GM12864 (cell line): Measurements from ENCODE around the gene SLC38A11.

Experiments
- DNase-seq: peaks from one replicate; pipeline ENCODE4 v3.0.0-alpha.2; 2011; ENCODE audit warnings: low read depth
- H3K4me3 ChIP-seq: 2 replicates; pipeline ENCODE4 v1.5.1; 2011; ENCODE audit warnings: mild to moderate bottlenecking, low read depth, low read length, control low read depth
- TF ChIP-seq, protein P1 (sequence below): IDR thresholded peaks from 2 replicates; pipeline ENCODE4 v1.5.1; 2011; ENCODE audit warnings: low read depth, mild to moderate bottlenecking, moderate library complexity, low read length, control low read depth, inconsistent platforms; ENCODE audit errors: missing control alignments

Gene SLC38A11

DNA sequence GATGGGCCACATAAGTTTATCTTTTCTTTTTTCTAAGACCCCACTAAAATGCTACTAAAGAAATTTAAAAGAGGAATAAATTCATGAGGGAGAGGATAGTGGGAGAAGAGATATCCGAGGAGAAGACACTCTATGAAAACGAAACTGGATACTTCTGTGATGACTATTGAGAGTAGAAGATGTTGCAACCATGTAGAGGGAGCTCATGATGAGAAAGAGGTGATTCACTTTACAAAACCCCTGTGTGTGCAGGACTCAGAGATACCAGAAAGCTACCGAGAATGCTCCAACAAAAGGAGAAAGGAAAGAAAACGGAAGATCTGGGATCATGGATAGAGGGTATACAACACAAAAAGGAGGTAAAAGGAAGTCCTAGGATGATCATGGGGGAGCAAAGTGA lies 34.9 kb downstream of the SLC38A11 start:
- no peak for DNase-seq
- TF ChIP-seq, protein P1, sequence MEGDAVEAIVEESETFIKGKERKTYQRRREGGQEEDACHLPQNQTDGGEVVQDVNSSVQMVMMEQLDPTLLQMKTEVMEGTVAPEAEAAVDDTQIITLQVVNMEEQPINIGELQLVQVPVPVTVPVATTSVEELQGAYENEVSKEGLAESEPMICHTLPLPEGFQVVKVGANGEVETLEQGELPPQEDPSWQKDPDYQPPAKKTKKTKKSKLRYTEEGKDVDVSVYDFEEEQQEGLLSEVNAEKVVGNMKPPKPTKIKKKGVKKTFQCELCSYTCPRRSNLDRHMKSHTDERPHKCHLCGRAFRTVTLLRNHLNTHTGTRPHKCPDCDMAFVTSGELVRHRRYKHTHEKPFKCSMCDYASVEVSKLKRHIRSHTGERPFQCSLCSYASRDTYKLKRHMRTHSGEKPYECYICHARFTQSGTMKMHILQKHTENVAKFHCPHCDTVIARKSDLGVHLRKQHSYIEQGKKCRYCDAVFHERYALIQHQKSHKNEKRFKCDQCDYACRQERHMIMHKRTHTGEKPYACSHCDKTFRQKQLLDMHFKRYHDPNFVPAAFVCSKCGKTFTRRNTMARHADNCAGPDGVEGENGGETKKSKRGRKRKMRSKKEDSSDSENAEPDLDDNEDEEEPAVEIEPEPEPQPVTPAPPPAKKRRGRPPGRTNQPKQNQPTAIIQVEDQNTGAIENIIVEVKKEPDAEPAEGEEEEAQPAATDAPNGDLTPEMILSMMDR = no peak
- no peak overlapping the region for H3K4me3 ChIP-seq

DNA sequence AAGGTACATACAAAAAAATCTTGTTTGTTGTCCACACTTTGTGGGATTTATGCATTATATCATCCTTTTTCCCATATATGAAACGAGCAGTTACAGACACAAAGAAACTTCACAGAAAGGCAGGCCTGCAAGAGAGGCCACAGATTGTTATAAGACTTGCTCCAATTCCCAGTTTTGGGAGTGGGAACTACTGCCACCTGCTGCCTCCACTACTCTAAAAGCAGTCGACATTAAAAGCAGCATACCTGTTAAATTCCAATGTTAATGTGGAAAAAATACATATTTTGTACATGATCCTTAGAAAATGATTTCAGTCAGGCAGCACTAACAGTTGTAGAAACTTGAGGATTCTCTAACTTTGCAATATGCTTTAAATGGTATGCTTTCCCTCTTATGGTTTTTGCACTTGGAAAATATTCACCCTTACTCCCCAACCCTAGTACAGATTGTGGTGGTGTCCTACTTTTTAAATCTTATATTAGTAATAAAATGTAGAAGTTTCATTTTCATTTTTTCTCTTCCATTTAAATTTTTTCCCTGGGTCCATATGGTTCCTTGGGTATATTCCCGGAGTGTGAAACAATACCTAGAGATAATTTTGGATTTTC lies 37.9 kb downstream of the SLC38A11 start:
- TF ChIP-seq, protein P1 = no peak
- DNase-seq = no peak
- no peak overlapping the region for H3K4me3 ChIP-seq

DNA sequence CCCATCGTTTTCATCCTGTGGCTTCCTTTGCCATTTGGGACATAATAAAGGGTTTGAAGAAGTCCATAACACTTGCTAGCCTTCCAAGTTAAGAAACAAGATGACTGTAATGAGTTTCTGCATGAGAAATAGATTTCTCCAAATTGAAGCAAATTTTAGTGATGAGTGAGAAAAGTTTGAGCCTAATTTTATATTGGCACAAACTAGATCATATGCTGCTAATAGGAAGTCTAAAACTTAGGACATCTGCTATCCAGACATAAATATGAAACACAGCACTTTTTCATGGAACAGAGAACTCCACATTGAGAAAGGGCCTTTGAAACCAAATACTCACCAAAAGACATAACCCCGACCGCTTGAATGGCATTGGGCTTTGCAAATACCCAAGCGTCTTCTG lies 39.8 kb downstream of the SLC38A11 start:
- TF ChIP-seq, protein P1 = no peak
- no peak for DNase-seq
- H3K4me3 ChIP-seq = no peak overlapping the region

DNA sequence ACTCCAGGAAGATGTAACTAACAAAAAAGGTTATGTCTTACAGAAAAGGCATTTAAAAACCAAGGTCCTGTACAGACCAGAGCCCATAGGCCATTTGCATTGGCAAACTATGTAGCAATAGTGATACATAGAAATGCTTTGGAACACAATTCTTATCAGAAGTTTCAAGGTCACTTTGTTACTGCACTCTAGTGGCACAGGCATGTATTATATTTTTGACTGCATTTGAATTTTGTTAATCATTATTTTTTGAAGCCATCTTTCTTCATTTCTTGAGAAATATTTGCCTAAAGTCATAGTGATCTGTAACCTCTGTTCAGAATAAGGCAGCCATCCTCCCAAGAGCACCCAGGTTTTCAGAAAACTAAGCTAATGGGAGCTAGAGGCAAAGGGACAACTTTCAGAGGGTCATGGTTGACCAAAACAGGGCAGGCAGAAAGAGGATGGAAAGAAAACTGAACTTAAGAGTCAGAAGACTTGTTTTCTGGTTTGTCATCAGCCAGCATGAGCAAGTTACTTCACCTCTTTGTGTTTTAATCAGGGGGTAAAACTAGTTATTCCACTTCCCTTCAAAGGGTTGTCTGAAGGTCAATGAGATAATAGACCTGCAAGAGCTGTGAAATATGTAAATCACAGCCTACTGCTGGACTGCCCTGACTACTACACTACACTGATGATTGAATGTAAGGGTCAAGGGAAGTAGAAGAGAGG lies 41.5 kb downstream of the SLC38A11 start:
- H3K4me3 ChIP-seq = no peak overlapping the region
- TF ChIP-seq, protein P1 = peak; percentile 11
- DNase-seq = no peak

DNA sequence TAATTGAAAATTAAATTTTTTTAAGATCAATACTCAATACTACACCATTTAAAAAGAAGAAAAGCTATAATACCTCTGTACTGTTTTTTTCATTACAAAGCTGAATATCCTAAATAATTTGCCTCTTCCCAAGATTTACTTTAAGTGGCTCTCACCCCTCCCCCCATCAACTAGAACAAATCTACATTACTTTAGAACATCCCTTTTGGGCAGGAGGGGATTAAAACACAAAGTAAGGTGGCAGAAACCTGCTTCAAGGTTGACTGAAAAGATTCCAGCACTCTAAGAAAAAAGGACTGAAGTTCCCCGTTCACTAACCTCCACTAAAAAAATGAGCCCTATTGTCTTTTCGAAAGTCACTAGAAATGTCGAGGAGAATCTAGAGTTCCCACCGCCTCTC lies 42.3 kb downstream of the SLC38A11 start:
- no peak for DNase-seq
- TF ChIP-seq, protein P1 = no peak
- H3K4me3 ChIP-seq = no peak overlapping the region

DNA sequence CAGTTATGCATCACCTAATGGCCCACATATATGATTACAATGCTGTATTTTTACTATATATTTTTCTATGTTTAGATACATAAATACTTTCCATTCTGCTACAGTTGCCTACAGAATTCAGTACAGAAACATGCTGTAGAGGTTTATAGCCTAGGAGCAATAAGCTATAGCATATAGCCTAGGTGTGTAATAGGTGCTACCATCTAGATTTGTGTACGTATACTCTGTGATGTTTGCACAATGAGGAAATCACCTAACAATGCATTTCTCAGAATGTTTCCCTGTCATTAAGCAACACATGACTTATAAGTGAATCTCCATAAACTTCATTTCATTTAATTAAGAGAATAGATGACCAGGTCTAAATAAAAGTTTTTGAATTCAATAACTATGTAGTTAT lies 43.5 kb downstream of the SLC38A11 start:
- TF ChIP-seq, protein P1 = no peak
- no peak for DNase-seq
- H3K4me3 ChIP-seq = no peak overlapping the region
